SJCRH30 (cell line): ENCODE results near the gene PRSS16. TPM values are rescaled to one million over a fixed set of nuclear protein-coding genes. Genes with fewer than 3 reads are reported as not detected.
"Not testable (repeated sequence)": the region's sequence is repeated elsewhere in the genome, so short reads cannot be mapped to it uniquely, and the experiment has no call there.

Source experiments
- DNase-seq, 2 experiments: peaks; one replicate each; pipeline ENCODE4 v3.0.0-alpha.2; 2015 to 2020
- H3K27ac ChIP-seq: fragments of 250-450 bp; sonication (Bioruptor Pico); 2 replicates; pipeline ENCODE4 v1.5.1; 2020; ENCODE audit warnings: mild to moderate bottlenecking, moderate library complexity
- H3K27me3 ChIP-seq: fragments of 250-450 bp; sonication (Bioruptor Pico); 2 replicates; pipeline ENCODE4 v1.5.1; 2020; ENCODE audit warnings: mild to moderate bottlenecking, moderate library complexity
- H3K36me3 ChIP-seq: fragments of 250-450 bp; sonication (Bioruptor Pico); 2 replicates; pipeline ENCODE4 v1.5.1; 2020; ENCODE audit warnings: mild to moderate bottlenecking, moderate library complexity
- H3K4me1 ChIP-seq: fragments of 250-450 bp; sonication (Bioruptor Pico); 2 replicates; pipeline ENCODE4 v1.5.1; 2020; ENCODE audit warnings: mild to moderate bottlenecking, moderate library complexity
- H3K4me3 ChIP-seq: fragments of 250-450 bp; sonication (Bioruptor Pico); 2 replicates; pipeline ENCODE4 v1.5.1; 2020; ENCODE audit warnings: mild to moderate bottlenecking, moderate library complexity
- H3K9me3 ChIP-seq: fragments of 250-450 bp; sonication (Bioruptor Pico); replicated peaks from 2 replicates; pipeline ENCODE4 v1.5.1; 2020; ENCODE audit warnings: mild to moderate bottlenecking, moderate library complexity
- total RNA-seq: library from RNA; depleted of rRNA; stranded (reverse); fragments of >200 nt; shearing (Covaris generic); gene quantifications from 2 replicates; pipeline ENCODE4 v1.2.3, GENCODE V29; 2014

PRSS16 gene
- total RNA-seq, 1 experiment from 2014 or later = not detected

DNA sequence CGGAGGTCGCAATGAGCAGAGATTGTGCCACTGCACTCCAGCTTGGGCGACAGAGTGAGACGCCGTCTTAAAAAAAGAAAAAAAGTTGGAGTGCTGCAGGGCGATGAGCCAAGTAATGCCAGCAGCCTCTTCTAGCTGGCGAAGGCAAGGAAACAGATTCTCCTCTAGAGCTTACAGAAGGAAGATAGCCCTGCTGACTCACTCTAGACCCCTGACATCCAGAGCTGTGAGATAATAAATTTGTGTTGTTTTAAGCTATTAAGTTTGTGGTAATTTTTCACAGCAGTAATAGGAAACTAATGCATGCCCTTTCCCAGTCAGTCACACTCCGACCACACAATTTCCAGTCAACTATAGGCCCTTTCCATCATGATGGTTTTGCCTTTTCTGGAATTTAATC, 16.4 kb downstream of the PRSS16 start:
- H3K36me3 ChIP-seq = no peaks in the 10 kb centered on the region
- no peak overlapping the region for H3K4me3 ChIP-seq
- H3K27ac ChIP-seq = no peak overlapping the region
- H3K9me3 ChIP-seq = no peaks in the 10 kb centered on the region
- DNase-seq = no peak
- no peaks in the 10 kb centered on the region for H3K27me3 ChIP-seq
- no peaks in the 10 kb centered on the region for H3K4me1 ChIP-seq

DNA sequence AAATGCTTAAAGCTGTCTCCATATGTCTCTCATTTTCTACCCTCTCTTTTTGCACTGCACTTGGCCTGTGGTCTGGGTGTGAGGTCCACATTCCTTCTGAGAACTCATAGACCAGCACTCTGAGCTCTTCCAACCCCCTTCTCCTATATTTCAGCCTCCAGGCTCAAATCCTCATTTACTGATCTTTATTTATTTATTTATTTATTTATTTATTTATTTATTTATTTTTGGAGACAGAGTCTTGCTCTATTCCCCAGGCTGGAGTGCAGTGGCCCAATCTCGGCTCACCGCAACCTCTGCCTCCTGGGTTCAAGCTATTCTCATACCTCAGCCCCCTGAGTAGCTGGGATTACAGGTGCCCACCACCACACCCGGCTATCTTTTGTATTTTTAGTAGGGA, 19.5 kb downstream of the PRSS16 start:
- H3K27me3 ChIP-seq, H3K4me1 ChIP-seq, H3K9me3 ChIP-seq, DNase-seq, H3K4me3 ChIP-seq, H3K27ac ChIP-seq, H3K36me3 ChIP-seq: not testable (repeated sequence)

- no peak for DNase-seq
- Histone ChIP-seq H3K4me1 (no peaks in the 10 kb centered on the region), H3K27me3 (no peaks in the 10 kb centered on the region), H3K36me3 (no peaks in the 10 kb centered on the region), H3K27ac (no peak overlapping the region), H3K9me3 (no peaks in the 10 kb centered on the region), H3K4me3 (no peak overlapping the region)
Measured at GRCh38 chr6:27267857-27268434, 20.4 kb downstream of the PRSS16 start.

GRCh38 chr6:27268803-27269202, 21.3 kb downstream of the PRSS16 start:
- H3K9me3 ChIP-seq = no peaks in the 10 kb centered on the region
- no peak overlapping the region for H3K27ac ChIP-seq
- H3K4me1 ChIP-seq = no peaks in the 10 kb centered on the region
- no peak overlapping the region for H3K4me3 ChIP-seq
- no peaks in the 10 kb centered on the region for H3K27me3 ChIP-seq
- no peaks in the 10 kb centered on the region for H3K36me3 ChIP-seq
- DNase-seq = no peak

DNA sequence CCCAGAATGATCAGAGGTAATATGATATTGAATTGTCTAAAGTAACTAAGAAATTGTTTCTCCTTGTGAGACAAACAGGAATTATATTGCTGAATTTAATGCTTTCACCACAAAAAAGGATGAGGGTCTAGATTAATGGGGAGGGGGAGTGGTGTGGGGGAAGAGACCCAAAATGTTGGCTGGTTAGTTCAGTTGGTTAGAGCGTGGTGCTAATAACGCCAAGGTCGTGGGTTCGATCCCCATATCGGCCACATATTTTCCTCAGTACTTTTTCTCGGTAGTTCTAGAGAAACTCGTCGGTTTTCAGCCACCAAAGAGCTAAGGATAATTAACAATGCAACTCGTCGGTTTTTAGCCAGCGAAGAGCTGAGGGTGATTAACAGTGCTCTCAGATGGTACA, 26.3 kb downstream of the PRSS16 start:
- Histone ChIP-seq H3K27me3 (no peaks in the 10 kb centered on the region), H3K36me3 (no peaks in the 10 kb centered on the region), H3K4me3 (no peak overlapping the region), H3K4me1 (no peaks in the 10 kb centered on the region), H3K27ac (no peak overlapping the region), H3K9me3 (no peaks in the 10 kb centered on the region)
- DNase-seq = no peak

GRCh38 chr6:27275025-27275956, 27.8 kb downstream of the PRSS16 start:
- no peaks in the 10 kb centered on the region for H3K27me3 ChIP-seq
- H3K36me3 ChIP-seq = no peaks in the 10 kb centered on the region
- no peak overlapping the region for H3K27ac ChIP-seq
- H3K4me3 ChIP-seq = no peak overlapping the region
- no peak for DNase-seq
- H3K4me1 ChIP-seq = no peaks in the 10 kb centered on the region
- H3K9me3 ChIP-seq = no peaks in the 10 kb centered on the region

GRCh38 chr6:27279513-27280063, 32.1 kb downstream of the PRSS16 start:
- Histone ChIP-seq H3K36me3 (no peaks in the 10 kb centered on the region), H3K4me1 (no peaks in the 10 kb centered on the region), H3K27me3 (no peaks in the 10 kb centered on the region), H3K9me3 (no peaks in the 10 kb centered on the region), H3K27ac (no peak overlapping the region), H3K4me3 (no peak overlapping the region)
- no peak for DNase-seq

GRCh38 chr6:27280064-27280539, 32.6 kb downstream of the PRSS16 start:
- Histone ChIP-seq H3K27ac (no peak overlapping the region), H3K4me3 (peak overlapping the region; percentile 54), H3K36me3 (no peaks in the 10 kb centered on the region), H3K9me3 (no peaks in the 10 kb centered on the region), H3K4me1 (no peaks in the 10 kb centered on the region), H3K27me3 (no peaks in the 10 kb centered on the region)
- peak; percentile 28 to 58 for DNase-seq

DNA sequence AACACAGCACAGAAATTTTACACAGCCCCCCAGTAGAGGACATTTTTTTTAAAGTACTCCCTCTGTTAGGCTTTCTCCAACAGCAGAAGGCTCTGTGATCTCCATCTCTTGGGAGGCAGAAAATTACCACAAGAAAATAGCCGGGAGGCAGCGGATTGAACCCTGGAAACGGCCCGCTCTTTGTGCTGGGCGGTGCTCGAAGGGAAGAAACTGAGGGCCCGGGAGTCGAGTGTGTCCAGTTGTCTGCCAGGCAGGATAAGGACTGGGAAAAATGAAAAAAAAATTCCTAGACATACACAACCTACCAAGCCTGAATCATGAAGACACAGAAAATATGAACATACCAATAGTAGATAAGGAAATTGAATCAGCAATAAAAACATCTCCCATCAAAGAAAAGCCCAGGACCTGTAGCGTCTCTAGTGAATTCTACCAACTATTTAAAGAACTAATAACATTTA, 33.1 kb downstream of the PRSS16 start:
- no peaks in the 10 kb centered on the region for H3K27me3 ChIP-seq
- H3K36me3 ChIP-seq = no peaks in the 10 kb centered on the region
- H3K27ac ChIP-seq = no peak overlapping the region

DNA sequence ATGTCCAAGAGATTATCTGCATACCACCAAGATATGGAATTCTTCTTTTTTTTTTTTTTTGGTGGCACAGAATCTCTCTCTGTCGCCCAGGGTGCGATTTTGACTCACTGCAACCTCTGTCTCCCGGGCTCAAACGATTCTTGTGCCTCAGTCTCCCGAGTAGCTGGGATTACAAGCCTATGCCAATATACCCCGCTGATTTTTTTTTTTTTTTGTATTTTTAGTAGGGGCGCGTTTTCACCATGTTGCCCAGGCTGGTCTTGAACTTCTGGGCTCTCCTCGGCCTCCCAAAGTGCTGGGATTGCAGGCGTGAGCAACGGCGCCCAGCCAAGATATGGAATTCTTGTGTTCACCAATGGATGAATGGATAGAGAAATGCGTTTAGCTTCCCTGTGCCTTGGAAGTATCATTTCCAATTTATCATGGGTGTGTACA, 33.6 kb downstream of the PRSS16 start:
- no peaks in the 10 kb centered on the region for H3K36me3 ChIP-seq
- H3K27me3 ChIP-seq = no peaks in the 10 kb centered on the region
- no peaks in the 10 kb centered on the region for H3K9me3 ChIP-seq
- H3K4me1 ChIP-seq = no peaks in the 10 kb centered on the region
- H3K27ac ChIP-seq = no peak overlapping the region
- H3K4me3 ChIP-seq = peak overlapping the region; percentile 54
- peak; percentile 15 to 35 for DNase-seq

More for the DNA sequence above, 33.1 kb downstream of the PRSS16 start:
- peak overlapping the region; percentile 54 for H3K4me3 ChIP-seq
- DNase-seq = peak; percentile 46 to 55
- no peaks in the 10 kb centered on the region for H3K9me3 ChIP-seq
- H3K4me1 ChIP-seq = no peaks in the 10 kb centered on the region

- no peaks in the 10 kb centered on the region for H3K9me3 ChIP-seq
Measured at GRCh38 chr6:27281569-27281968, 34.1 kb downstream of the PRSS16 start.

DNA sequence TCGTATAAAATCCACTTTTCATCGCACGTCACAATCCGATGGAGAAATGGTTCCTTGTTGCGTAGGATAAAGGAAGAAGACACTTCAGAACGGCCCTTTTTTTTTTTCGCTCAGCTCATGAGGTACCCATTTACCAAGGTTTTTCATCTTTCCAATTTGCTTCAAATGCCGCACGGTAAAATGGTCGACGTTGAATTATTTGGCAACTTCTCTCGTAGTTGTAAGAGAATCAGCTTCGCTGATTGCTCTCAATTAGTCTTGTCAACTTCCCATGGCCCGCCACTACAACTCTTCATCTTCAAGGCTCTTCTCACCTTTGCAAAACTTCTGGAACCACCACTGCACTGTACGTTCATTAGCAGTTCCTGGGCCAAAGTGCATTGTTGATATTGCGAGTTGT, 35.8 kb downstream of the PRSS16 start:
- no peak for DNase-seq
- Histone ChIP-seq H3K27me3 (no peaks in the 10 kb centered on the region), H3K9me3 (no peaks in the 10 kb centered on the region), H3K4me3 (no peak overlapping the region), H3K36me3 (no peaks in the 10 kb centered on the region), H3K4me1 (no peaks in the 10 kb centered on the region), H3K27ac (no peak overlapping the region)

More at GRCh38 chr6:27281569-27281968, 34.1 kb downstream of the PRSS16 start:
- Histone ChIP-seq H3K27ac (no peak overlapping the region), H3K36me3 (no peaks in the 10 kb centered on the region), H3K27me3 (no peaks in the 10 kb centered on the region), H3K4me1 (no peaks in the 10 kb centered on the region), H3K4me3 (no peak overlapping the region; the same call in 1 of the 2 replicates)
- no peak for DNase-seq

DNA sequence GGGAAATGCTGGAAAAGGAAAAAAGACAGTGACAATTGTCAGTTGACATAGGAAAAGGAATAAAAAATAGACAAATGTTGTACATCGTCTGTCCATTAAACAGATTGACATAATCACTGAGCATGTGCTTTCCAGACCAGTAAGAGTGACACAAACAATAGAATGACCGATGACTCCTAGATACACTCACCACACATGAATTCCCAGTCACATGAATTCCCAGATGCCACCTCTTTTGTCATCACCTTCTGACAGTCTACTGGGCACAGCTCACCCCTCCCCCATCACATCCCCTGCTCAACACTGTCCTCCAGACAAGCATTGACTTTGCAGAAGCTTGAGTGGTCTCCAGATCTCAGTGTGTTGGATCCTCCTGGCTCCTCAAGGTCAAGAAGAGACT, 38.6 kb downstream of the PRSS16 start:
- Histone ChIP-seq H3K4me3 (no peak overlapping the region), H3K27ac (no peak overlapping the region), H3K4me1 (no peaks in the 10 kb centered on the region), H3K27me3 (no peaks in the 10 kb centered on the region), H3K9me3 (no peaks in the 10 kb centered on the region), H3K36me3 (no peaks in the 10 kb centered on the region)
- DNase-seq = no peak

DNA sequence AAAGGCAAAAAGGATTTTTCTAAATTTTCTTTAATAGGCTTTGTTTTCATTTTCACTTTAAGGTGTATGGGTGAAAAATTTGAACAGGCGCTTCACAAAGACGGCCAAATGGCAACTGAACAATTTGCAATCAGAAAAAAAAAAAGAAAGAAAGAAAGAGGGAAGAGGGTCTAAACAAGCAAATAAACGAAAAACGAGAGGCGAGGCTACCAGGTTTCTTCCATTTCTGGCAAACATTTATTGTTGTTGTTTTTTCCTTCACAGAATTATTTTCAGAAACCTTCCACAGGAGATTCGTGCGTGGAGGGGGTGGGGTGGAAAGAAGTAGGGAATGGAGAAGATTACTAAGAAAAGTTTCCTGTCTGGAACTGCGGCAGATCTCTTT, 40.2 kb downstream of the PRSS16 start:
- H3K4me3 ChIP-seq = no peak overlapping the region
- H3K36me3 ChIP-seq = no peaks in the 10 kb centered on the region
- H3K27me3 ChIP-seq = no peaks in the 10 kb centered on the region
- DNase-seq = no peak
- no peaks in the 10 kb centered on the region for H3K4me1 ChIP-seq
- no peak overlapping the region for H3K27ac ChIP-seq
- H3K9me3 ChIP-seq = no peaks in the 10 kb centered on the region
